ENCODE data around the gene GNAT1.

DNA sequence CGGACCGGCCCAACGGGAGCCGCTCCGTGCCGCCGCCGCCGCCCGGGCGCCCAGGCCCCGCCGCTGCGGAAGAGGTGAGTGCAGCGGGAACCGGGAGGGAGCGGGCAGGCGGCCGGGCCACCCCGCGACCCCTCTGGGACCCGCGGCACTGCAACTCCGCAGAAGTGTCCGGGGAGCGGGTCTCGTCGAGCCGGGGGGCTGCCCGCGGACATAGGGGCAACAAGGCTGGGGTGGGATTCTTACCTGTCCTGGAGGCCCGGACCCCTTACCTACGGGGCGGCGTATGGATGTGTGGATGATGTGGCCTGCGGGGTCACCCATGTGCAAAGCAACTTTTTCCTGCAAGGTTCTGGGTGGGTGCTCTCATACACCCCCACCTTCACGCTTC lies 35.9 kb upstream of the GNAT1 start:
- TF ChIP-seq, protein P1, sequence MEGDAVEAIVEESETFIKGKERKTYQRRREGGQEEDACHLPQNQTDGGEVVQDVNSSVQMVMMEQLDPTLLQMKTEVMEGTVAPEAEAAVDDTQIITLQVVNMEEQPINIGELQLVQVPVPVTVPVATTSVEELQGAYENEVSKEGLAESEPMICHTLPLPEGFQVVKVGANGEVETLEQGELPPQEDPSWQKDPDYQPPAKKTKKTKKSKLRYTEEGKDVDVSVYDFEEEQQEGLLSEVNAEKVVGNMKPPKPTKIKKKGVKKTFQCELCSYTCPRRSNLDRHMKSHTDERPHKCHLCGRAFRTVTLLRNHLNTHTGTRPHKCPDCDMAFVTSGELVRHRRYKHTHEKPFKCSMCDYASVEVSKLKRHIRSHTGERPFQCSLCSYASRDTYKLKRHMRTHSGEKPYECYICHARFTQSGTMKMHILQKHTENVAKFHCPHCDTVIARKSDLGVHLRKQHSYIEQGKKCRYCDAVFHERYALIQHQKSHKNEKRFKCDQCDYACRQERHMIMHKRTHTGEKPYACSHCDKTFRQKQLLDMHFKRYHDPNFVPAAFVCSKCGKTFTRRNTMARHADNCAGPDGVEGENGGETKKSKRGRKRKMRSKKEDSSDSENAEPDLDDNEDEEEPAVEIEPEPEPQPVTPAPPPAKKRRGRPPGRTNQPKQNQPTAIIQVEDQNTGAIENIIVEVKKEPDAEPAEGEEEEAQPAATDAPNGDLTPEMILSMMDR (IDR thresholded peaks at IDR 0.05): no peak
- no peak for TF ChIP-seq POLR2A (IDR thresholded peaks at IDR 0.05)
